ENCODE results near the gene KBTBD8.

Gene KBTBD8

DNA sequence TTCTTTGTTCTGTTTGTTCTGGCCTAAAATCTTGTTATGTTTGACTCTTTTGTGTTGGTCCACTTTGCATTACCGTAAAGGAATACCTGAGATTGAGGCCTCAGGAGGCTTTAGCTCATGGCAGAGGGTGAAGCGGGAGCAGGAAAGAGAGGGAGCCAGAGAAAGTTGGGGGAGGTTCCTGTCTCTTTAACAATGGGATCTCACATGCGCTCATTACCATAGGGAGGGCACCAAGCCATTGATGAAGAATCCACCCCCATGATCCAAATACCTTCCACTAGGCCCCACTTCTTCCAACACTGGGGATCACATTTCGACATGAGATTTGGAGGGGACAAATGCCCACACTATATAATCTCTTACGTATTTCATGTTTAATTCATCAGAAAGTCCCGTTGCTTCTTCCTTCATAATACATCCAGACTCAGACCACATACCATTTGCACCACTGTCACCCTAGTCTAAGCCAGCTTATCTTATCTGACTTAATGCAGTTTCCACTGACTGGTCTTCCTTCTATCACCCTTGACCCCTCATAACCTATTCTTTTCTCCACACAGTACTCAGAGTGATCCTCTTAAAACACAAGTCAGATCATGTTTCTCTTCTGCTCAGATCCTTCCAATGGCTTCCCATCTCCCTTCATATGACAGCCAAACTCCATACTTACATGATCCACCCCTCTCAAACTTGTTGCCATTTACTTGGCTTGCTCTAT is 13.5 kb downstream of the KBTBD8 start:
- H3K9me3 Mint-ChIP-seq: no peaks in the 10 kb centered on the region
- peaks cover 15% of the 10 kb centered on the region for H3K4me1 Mint-ChIP-seq

DNA sequence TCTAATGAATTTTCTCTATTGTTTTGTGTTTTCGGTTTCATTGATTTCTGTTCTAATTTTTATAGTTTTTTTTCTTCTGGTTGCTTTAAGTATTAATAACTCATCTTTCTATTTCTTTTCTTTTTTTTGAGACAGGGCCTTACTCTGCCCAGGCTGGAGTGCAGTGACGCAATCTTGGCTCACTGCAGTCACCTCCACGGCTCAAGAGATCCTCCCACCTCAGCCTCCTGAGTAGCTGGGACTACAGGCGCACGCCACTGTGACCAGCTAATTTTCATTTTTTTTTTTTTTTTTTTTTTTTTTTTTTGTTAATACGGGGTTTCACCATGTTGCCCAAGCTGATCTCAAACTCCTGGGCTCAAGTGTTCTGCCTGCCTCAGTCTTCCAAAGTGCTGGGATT is 14.5 kb downstream of the KBTBD8 start:
- no peaks in the 10 kb centered on the region for H3K36me3 Mint-ChIP-seq (ENCODE audit: low read depth)
- no peak overlapping the region for H3K27ac Mint-ChIP-seq
- peaks cover 23% of the 10 kb centered on the region for H3K4me1 Mint-ChIP-seq
- TF ChIP-seq, protein P1, sequence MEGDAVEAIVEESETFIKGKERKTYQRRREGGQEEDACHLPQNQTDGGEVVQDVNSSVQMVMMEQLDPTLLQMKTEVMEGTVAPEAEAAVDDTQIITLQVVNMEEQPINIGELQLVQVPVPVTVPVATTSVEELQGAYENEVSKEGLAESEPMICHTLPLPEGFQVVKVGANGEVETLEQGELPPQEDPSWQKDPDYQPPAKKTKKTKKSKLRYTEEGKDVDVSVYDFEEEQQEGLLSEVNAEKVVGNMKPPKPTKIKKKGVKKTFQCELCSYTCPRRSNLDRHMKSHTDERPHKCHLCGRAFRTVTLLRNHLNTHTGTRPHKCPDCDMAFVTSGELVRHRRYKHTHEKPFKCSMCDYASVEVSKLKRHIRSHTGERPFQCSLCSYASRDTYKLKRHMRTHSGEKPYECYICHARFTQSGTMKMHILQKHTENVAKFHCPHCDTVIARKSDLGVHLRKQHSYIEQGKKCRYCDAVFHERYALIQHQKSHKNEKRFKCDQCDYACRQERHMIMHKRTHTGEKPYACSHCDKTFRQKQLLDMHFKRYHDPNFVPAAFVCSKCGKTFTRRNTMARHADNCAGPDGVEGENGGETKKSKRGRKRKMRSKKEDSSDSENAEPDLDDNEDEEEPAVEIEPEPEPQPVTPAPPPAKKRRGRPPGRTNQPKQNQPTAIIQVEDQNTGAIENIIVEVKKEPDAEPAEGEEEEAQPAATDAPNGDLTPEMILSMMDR (IDR thresholded peaks at IDR 0.05; ENCODE audit: unreplicated experiment in 3 of 3): no peak
- no peak overlapping the region for H3K4me3 Mint-ChIP-seq
- no peaks in the 10 kb centered on the region for H3K9me3 Mint-ChIP-seq
- no peaks in the 10 kb centered on the region for H3K27me3 Mint-ChIP-seq (ENCODE audit: low read depth)

More for the DNA sequence above, 13.5 kb downstream of the KBTBD8 start:
- Mint-ChIP-seq H3K4me3 (no peak overlapping the region), H3K36me3 (ENCODE audit: low read depth) (no peaks in the 10 kb centered on the region), H3K27ac (no peak overlapping the region), H3K27me3 (ENCODE audit: low read depth) (no peaks in the 10 kb centered on the region)
- TF ChIP-seq, protein P1 (IDR thresholded peaks at IDR 0.05; ENCODE audit: unreplicated experiment in 3 of 3): no peak

DNA sequence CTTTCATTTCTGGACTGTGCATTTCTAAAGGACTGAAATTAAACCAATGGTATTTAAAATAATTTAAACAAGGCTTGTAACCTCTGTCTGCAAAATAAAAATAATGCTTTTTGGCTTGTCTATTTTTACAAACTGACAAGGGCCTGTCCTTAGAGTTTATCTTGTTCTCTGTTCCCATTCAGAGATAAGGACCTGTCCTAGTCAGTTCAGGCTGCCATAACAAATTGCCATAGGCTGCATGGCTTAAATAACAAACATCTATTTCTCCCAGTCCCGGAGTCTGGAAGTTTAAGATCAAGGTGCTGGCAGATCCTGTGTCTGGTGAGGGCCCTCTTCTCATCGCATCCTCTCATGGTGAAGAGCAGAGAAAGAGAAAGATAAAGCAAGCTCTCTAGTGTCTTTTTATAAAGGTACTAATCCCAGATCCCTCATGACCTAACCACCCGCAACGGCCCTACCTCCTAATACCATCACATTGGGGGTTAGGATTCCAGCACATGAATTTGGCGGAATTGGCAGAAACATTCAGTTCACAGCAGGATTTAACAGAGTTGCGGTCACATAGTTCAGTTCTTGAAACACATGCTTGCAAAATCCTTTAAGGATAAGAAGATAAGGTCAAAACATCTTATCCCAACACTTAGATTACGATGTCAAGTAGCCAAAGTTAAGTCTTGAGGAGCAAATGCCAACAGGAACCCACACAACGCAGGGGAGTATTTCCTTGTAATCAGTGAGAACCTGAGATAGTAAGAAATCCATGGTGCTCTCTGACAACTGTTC is 17.8 kb downstream of the KBTBD8 start:
- TF ChIP-seq, protein P1 (IDR thresholded peaks at IDR 0.05; ENCODE audit: unreplicated experiment in 3 of 3): no peak
- Mint-ChIP-seq H3K36me3 (ENCODE audit: low read depth) (no peaks in the 10 kb centered on the region), H3K4me1 (peaks cover 39% of the 10 kb centered on the region), H3K27ac (peak overlapping the region in 2 of 3 experiments; percentile 5 to 9), H3K4me3 (no peak overlapping the region), H3K27me3 (ENCODE audit: low read depth) (no peaks in the 10 kb centered on the region), H3K9me3 (no peaks in the 10 kb centered on the region)

DNA sequence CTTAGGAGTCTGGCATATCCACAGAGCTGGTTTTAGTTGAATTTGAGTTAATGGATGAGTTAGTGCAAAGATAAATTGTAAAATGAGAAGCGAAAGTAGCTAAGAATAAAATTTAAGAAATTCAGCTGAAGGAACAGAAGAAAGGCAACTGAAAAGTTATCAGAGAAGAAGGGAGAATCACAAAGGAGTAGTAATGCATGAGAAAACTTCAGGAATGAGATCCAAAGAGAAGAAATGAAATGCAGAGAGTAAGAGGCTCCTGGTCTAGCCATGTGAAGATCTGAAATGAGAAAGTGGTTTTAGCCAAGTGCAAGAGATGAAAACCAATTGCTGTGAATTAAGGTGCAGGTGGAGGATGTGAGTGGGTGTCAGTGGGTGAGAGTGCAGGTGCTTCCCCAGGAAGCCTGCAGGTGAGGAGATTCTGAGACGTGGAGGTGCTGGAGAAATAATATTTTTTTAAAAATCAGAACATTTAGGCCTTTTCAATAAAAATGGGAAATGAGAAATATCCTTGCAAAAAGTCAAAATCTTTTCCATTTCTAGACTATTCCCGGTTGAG is 18.5 kb downstream of the KBTBD8 start:
- Mint-ChIP-seq H3K27ac (peak overlapping the region in 2 of 3 experiments; percentile 5 to 9), H3K9me3 (no peaks in the 10 kb centered on the region), H3K27me3 (ENCODE audit: low read depth) (no peaks in the 10 kb centered on the region), H3K4me3 (no peak overlapping the region), H3K36me3 (ENCODE audit: low read depth) (no peaks in the 10 kb centered on the region), H3K4me1 (peaks cover 38% of the 10 kb centered on the region)
- TF ChIP-seq, protein P1 (IDR thresholded peaks at IDR 0.05; ENCODE audit: unreplicated experiment in 3 of 3): no peak

DNA sequence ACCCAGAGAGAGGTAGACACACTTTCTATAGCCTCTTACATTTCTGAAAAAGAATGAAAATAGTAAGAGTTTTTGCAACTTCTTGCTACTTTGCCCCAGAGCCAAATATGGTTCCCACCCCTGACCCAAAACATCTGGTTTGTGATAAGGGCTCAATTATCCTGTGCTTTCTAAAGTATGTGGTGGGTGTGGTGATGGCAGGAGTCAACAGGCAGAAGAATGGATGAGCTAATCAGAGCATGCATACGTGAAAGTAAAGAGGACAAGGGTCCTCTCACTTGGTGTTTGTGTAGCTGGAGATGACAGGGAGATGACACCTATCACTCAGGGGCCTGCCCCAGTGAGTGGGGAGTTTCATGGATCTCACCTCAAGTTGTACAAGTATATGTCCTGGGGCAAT is 19.1 kb downstream of the KBTBD8 start:
- Mint-ChIP-seq H3K4me3 (no peak overlapping the region), H3K27me3 (ENCODE audit: low read depth) (no peaks in the 10 kb centered on the region), H3K4me1 (peaks cover 32% of the 10 kb centered on the region), H3K27ac (no peak overlapping the region), H3K9me3 (no peaks in the 10 kb centered on the region), H3K36me3 (ENCODE audit: low read depth) (no peaks in the 10 kb centered on the region)
- TF ChIP-seq, protein P1 (IDR thresholded peaks at IDR 0.05; ENCODE audit: unreplicated experiment in 3 of 3): no peak

Measured in nephron (organoid).